ENCODE results near the gene ADNP. TPM values are rescaled to one million over a fixed set of nuclear protein-coding genes. Genes with fewer than 3 reads are reported as not detected.

ADNP gene
- total RNA-seq, 4 donors from 2014 or later: 51.8 to 64.3 (median 58.2) TPM

DNA sequence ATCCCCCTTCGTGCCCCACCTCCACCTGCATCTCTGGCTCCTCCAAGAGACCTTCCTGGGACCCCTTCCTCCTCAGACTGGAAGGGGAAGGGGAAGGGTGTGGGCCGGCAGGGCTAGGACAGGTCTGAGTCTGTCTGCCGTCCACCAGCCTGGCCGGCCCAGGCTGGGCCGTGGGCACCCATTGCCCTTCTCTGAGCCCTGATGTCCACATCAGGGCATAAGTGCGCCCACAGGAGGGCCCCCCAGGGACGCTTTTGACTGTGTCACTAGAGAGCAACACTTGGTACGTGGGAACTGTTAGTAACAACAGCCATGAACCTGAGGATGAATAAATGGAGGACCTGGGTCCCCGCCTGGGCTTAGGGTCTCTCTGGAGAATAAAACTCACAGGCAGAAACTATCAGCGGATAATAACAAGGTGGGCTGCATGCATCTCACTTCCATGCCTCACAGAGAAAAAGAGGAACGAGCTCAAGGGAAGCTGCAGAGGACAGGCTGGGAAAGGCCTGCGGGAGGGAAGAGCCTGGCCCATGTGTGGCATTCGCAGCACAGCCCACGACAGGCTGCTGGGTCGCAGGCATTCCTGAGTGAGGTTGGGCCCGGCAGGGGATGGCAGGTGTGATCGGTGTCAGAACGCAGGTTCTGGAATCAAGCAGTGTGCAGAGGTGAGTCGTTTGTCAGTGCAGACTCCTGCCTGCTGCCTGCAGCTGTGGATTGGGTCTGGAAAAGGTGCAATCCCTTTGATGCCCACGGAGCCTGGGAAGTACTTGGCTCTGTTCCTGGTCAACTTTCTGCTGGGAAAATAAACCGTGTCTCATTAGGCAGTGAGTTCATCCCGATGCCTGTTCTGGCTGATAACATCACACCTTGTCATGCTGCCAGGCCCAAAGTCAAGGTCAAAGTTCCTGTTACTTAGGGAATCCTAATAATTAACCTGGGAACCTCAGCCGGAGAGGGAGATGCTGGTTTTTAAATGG lies 75.5 kb downstream of the ADNP start:
- Histone ChIP-seq H3K4me1 (peaks cover 0 to 10% (median 0%) of the 10 kb centered on the region in 4 donors), H3K4me3 (no peak overlapping the region), H3K27ac (peak overlapping the region in 1 of 4 donors; percentile 52), H3K9me3 (no peaks in the 10 kb centered on the region), H3K36me3 (no peaks in the 10 kb centered on the region), H3K27me3 (no peaks in the 10 kb centered on the region)
- TF ChIP-seq, protein P1, sequence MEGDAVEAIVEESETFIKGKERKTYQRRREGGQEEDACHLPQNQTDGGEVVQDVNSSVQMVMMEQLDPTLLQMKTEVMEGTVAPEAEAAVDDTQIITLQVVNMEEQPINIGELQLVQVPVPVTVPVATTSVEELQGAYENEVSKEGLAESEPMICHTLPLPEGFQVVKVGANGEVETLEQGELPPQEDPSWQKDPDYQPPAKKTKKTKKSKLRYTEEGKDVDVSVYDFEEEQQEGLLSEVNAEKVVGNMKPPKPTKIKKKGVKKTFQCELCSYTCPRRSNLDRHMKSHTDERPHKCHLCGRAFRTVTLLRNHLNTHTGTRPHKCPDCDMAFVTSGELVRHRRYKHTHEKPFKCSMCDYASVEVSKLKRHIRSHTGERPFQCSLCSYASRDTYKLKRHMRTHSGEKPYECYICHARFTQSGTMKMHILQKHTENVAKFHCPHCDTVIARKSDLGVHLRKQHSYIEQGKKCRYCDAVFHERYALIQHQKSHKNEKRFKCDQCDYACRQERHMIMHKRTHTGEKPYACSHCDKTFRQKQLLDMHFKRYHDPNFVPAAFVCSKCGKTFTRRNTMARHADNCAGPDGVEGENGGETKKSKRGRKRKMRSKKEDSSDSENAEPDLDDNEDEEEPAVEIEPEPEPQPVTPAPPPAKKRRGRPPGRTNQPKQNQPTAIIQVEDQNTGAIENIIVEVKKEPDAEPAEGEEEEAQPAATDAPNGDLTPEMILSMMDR (IDR thresholded peaks at IDR 0.05): peak in 1 of 6 experiments; percentile 2
- no peak for TF ChIP-seq POLR2A (IDR thresholded peaks at IDR 0.05)
- peak in 2 of 3 donors; percentile 64 to 75 for DNase-seq

DNA sequence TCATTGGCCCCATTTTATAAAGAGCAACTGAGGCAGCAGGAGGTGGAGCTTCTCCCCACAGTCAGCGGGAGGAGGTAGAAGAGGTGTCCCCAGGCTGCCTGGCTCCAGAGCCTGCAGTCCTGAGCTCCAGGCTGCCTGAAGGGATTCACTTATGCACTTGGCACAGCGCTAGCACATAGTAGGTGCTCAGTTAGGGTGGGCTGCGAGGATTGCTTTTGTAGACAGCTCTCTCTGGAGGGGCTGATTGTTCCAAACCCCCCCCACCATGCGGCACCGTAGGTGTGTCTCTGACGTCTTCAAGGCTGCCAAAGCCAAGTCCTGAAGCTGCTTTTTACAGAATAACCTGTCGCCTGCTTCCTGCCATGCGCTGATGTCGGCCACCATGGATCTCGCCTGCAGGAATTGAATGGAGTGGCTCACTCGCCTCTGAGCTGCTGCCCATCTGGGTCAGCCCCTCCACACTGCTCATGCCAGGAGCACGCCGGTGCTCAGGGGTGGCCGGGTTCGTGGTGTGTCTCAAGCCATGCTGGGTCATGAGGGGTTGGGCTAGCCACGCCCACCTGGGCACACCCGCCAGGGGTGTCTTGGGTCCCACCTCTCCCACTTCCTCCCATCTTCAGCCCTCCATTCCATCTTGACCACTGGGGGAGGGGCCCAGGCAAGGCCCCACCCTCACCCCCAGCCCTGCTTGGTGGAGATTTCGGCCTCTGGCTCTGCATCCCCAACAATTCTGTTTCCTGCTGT lies 76.6 kb downstream of the ADNP start:
- no peaks in the 10 kb centered on the region for H3K9me3 ChIP-seq
- no peaks in the 10 kb centered on the region for H3K27me3 ChIP-seq
- H3K4me1 ChIP-seq: peaks cover 0 to 10% (median 0%) of the 10 kb centered on the region in 4 donors
- no peak for DNase-seq
- no peak overlapping the region for H3K27ac ChIP-seq
- H3K4me3 ChIP-seq: no peak overlapping the region
- H3K36me3 ChIP-seq: no peaks in the 10 kb centered on the region
- TF ChIP-seq, protein P1 (IDR thresholded peaks at IDR 0.05): no peak
- TF ChIP-seq POLR2A (IDR thresholded peaks at IDR 0.05): no peak

DNA sequence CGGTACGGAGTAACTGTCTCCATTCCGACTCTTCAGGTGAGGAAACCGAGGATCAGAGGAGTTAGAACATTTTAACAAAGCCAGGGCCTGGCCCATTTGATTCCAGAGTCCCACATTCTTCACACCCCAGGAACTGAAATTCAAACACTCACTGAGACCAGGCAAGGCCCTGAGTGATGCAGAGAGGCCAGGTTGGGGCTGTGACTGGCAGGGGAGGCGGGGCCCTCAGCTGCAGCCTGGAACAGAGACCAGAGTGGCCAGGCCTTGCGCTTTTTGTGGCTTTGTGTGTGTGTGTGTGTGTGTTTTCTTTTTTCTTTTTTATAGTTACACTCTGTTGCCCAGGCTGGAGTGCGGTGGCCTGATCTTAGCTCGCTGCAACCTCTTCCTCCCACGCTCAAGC lies 79.2 kb downstream of the ADNP start:
- TF ChIP-seq, protein P1 (IDR thresholded peaks at IDR 0.05): no peak
- TF ChIP-seq POLR2A (IDR thresholded peaks at IDR 0.05): no peak
- no peaks in the 10 kb centered on the region for H3K27me3 ChIP-seq
- DNase-seq: no peak

DNA sequence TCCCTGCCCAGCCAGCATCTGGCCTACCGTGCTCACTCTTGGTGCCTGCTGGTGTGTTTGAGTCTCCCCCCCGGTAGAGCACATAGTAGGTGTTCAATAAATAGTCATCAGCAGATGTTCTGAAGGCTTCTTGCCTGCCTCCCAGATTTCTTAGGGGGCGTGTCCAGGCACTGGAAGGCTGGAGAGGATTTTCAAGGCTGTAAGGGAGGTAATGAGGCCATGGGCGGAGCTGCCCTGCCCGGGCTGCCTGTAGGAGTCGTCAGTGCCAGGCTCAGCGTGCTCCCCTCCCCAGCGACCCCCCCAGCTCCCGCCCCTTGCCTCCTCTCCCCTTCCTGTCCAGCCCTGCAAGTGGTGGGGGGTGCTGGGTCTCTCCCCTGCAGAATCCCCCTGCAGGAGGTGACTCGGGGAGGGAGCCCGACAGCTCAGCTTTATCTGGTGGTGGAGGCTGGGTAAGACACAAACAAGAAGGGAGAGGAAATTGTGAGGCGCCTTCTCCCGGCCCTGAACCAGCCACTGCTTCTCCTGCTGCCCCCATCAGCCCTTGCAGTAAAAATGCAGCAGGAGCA lies 80.4 kb downstream of the ADNP start:
- H3K27ac ChIP-seq: no peak overlapping the region
- TF ChIP-seq, protein P1 (IDR thresholded peaks at IDR 0.05): no peak
- TF ChIP-seq POLR2A (IDR thresholded peaks at IDR 0.05): no peak
- peaks cover 0 to 14% (median 4%) of the 10 kb centered on the region in 4 donors for H3K4me1 ChIP-seq
- H3K27me3 ChIP-seq: no peaks in the 10 kb centered on the region
- no peak for DNase-seq
- H3K9me3 ChIP-seq: no peaks in the 10 kb centered on the region
- no peaks in the 10 kb centered on the region for H3K36me3 ChIP-seq
- H3K4me3 ChIP-seq: no peak overlapping the region

More for the DNA sequence above, 79.2 kb downstream of the ADNP start:
- Histone ChIP-seq H3K9me3 (no peaks in the 10 kb centered on the region), H3K4me1 (peaks cover 0 to 17% (median 4%) of the 10 kb centered on the region in 4 donors), H3K4me3 (no peak overlapping the region), H3K36me3 (no peaks in the 10 kb centered on the region), H3K27ac (no peak overlapping the region)

Data from Peyer's patch (tissue), 4 donors.